ENCODE data around the gene KRTCAP3.

- TF ChIP-seq CTCF (IDR thresholded peaks at IDR 0.05), result no peak
- no peak for TF ChIP-seq ZFX (IDR thresholded peaks at IDR 0.05; ENCODE audit: borderline replicate concordance)
These were observed 43.3 kb downstream of the KRTCAP3 start for GRCh38 chr2:27485496-27485895.
